ENCODE measurements around the gene FAM50A.

- TF ChIP-seq MXI1 (IDR thresholded peaks at IDR 0.05; ENCODE audit: borderline replicate concordance, low read depth, low read length) (no peak), CTCF (conservative IDR thresholded peaks at IDR 0.05; ENCODE audit: low read depth, low read length) (no peak), POLR2A (IDR thresholded peaks at IDR 0.05; ENCODE audit: low read depth, low read length) (no peak), BHLHE40 (IDR thresholded peaks at IDR 0.05; ENCODE audit: low read depth, low read length) (no peak), NFE2L2 (IDR thresholded peaks at IDR 0.05; ENCODE audit: low read depth, low read length) (no peak), RFX5 (IDR thresholded peaks at IDR 0.05; ENCODE audit: low read depth, low read length) (no peak), RCOR1 (IDR thresholded peaks at IDR 0.05; ENCODE audit: insufficient replicate concordance, low read length) (no peak), USF2 (IDR thresholded peaks at IDR 0.05; ENCODE audit: low read depth, low read length) (no peak), ELK1 (IDR thresholded peaks at IDR 0.05; ENCODE audit: borderline replicate concordance, low read depth, low read length) (no peak), RAD21 (IDR thresholded peaks at IDR 0.05; ENCODE audit: low read length) (no peak), FOS (IDR thresholded peaks at IDR 0.05; ENCODE audit: low read depth, low read length) (no peak), MAFK (IDR thresholded peaks at IDR 0.05; ENCODE audit: low read depth, low read length) (no peak), SMC3 (IDR thresholded peaks at IDR 0.05; ENCODE audit: low read depth, low read length) (no peak), CHD1 (IDR thresholded peaks at IDR 0.05; ENCODE audit: low read depth, low read length) (no peak)
Measured at GRCh38 chrX:154452823-154453222, 8.9 kb downstream of the FAM50A start.
